IMR-90 (cell line): Measurements from ENCODE around the gene ARRB1. TPM values are rescaled to one million over a fixed set of nuclear protein-coding genes. Genes with fewer than 3 reads are reported as not detected.

Experiments
- ATAC-seq: fragments of 200-7000 bp; cut with Tn5 transposase; 2 replicates; pipeline ENCODE4 v1.9.1; 2020; ENCODE audit warnings: low read depth, mild to moderate bottlenecking, moderate library complexity
- BruUV-seq: library from RNA; stranded (reverse); fragments of 400-500 nt; replicated peaks from 2 replicates; lab custom pipeline; 2021; lab: Mats Ljungman, UMichigan
- CTCF ChIA-PET: fragments of 300-600 bp; formaldehyde crosslinking; extraction: SDS; loops from one replicate; lab custom pipeline; 2021; ENCODE audit warnings: antibody characterized with exemption; lab: Yijun Ruan, JAX
- POLR2A ChIA-PET: fragments of 300-600 bp; sonication (Branson Sonifier 250); formaldehyde crosslinking; loops from one replicate; lab custom pipeline; 2022; ENCODE audit warnings: antibody characterized with exemption; ENCODE audit not compliant: unreplicated experiment; lab: Charles Lee
- DNase-seq: peaks from one replicate; pipeline ENCODE4 v3.0.0; 2013
- H2AFZ ChIP-seq: replicated peaks from 2 replicates; pipeline ENCODE3; 2013; ENCODE audit warnings: low read length, mild to moderate bottlenecking; ENCODE audit not compliant: poor library complexity
- H2AK5ac ChIP-seq: 2 replicates; pipeline ENCODE4 v1.6.1; 2013; ENCODE audit warnings: low read depth, low read length, inconsistent platforms
- H2AK9ac ChIP-seq: replicated peaks from 2 replicates; pipeline ENCODE3; 2013; ENCODE audit warnings: mild to moderate bottlenecking, low read depth, low read length, moderate library complexity; ENCODE audit not compliant: poor library complexity
- H2BK120ac ChIP-seq: 2 replicates; pipeline ENCODE4 v1.6.1; 2013; ENCODE audit warnings: low read depth, low read length, inconsistent platforms
- H2BK15ac ChIP-seq: 3 replicates; pipeline ENCODE4 v1.6.1; 2013; ENCODE audit warnings: low read depth, low read length, inconsistent platforms
- H2BK20ac ChIP-seq: 2 replicates; pipeline ENCODE4 v1.6.1; 2013; ENCODE audit warnings: low read depth, mild to moderate bottlenecking, inconsistent platforms, low read length, moderate library complexity
- H2BK5ac ChIP-seq: 2 replicates; pipeline ENCODE4 v1.6.1; 2013; ENCODE audit warnings: mild to moderate bottlenecking, low read depth, low read length, inconsistent platforms; ENCODE audit not compliant: poor library complexity, severe bottlenecking
- H3K14ac ChIP-seq: replicated peaks from 2 replicates; pipeline ENCODE4 v1.6.1; 2013; ENCODE audit warnings: low read depth, low read length, inconsistent platforms
- H3K18ac ChIP-seq: 2 replicates; pipeline ENCODE4 v1.6.1; 2013; ENCODE audit warnings: low read depth, low read length, control low read depth
- H3K23ac ChIP-seq: 2 replicates; pipeline ENCODE4 v1.6.1; 2013; ENCODE audit warnings: low read depth, low read length, inconsistent platforms
- H3K27ac ChIP-seq: 2 replicates; pipeline ENCODE4 v1.5.1; 2013; ENCODE audit warnings: mild to moderate bottlenecking, control low read depth, low read length; ENCODE audit not compliant: insufficient read depth
- H3K27me3 ChIP-seq: 2 replicates; pipeline ENCODE4 v1.6.1; 2013; ENCODE audit warnings: low read length; ENCODE audit not compliant: control insufficient read depth, insufficient read depth
- H3K36me3 ChIP-seq: 2 replicates; pipeline ENCODE4 v1.6.1; 2013; ENCODE audit warnings: low read length, mixed read lengths; ENCODE audit not compliant: control insufficient read depth, insufficient read depth
- H3K4ac ChIP-seq: 2 replicates; pipeline ENCODE4 v1.6.1; 2013; ENCODE audit warnings: low read depth, low read length, inconsistent platforms
- H3K4me1 ChIP-seq: 2 replicates; pipeline ENCODE4 v1.6.1; 2013; ENCODE audit warnings: low read length, mixed read lengths; ENCODE audit not compliant: control insufficient read depth, insufficient read depth
- H3K4me2 ChIP-seq: 2 replicates; pipeline ENCODE4 v1.6.1; 2013; ENCODE audit warnings: low read depth, mild to moderate bottlenecking, control low read depth, low read length, moderate library complexity
- H3K4me3 ChIP-seq: 2 replicates; pipeline ENCODE4 v1.5.1; 2013; ENCODE audit warnings: low read depth, mild to moderate bottlenecking, control low read depth, low read length, moderate library complexity; ENCODE audit not compliant: insufficient read depth
- H3K56ac ChIP-seq: 2 replicates; pipeline ENCODE4 v1.6.1; 2013; ENCODE audit warnings: low read length, inconsistent platforms; ENCODE audit not compliant: insufficient read depth; ENCODE audit errors: extremely low read depth
- H3K79me1 ChIP-seq, 2 experiments: 2 replicates each; pipeline ENCODE4 v1.6.1; 2013; ENCODE audit warnings: low read length in 2 of 2, inconsistent platforms in 1 of 2, low read depth in 1 of 2
- H3K9ac ChIP-seq: 2 replicates; pipeline ENCODE4 v1.6.1; 2013; ENCODE audit warnings: low read depth, low read length, control low read depth
- H3K9me1 ChIP-seq: 2 replicates; pipeline ENCODE4 v1.6.1; 2013; ENCODE audit warnings: low read length, inconsistent platforms; ENCODE audit not compliant: insufficient read depth
- H3K9me3 ChIP-seq: 2 replicates; pipeline ENCODE4 v1.6.1; 2013; ENCODE audit warnings: low read length; ENCODE audit not compliant: control insufficient read depth, insufficient read depth
- H4K20me1 ChIP-seq: 2 replicates; pipeline ENCODE4 v1.6.1; 2013; ENCODE audit warnings: low read length, inconsistent platforms; ENCODE audit not compliant: insufficient read depth
- H4K5ac ChIP-seq: 2 replicates; pipeline ENCODE4 v1.6.1; 2013; ENCODE audit warnings: mild to moderate bottlenecking, low read depth, low read length, control low read depth
- H4K8ac ChIP-seq, 2 experiments: 2 replicates each; pipeline ENCODE4 v1.6.1; 2013; ENCODE audit warnings: low read depth in 2 of 2, low read length in 2 of 2, control low read depth in 1 of 2, inconsistent platforms in 1 of 2
- H4K91ac ChIP-seq: 2 replicates; pipeline ENCODE4 v1.6.1; 2013; ENCODE audit warnings: low read depth, low read length, inconsistent platforms; ENCODE audit not compliant: insufficient read depth
- CEBPB ChIP-seq: IDR thresholded peaks from 2 replicates; pipeline ENCODE4 v1.6.1; 2012; ENCODE audit warnings: low read depth, low read length, improper control_type of control experiment
- MAFK ChIP-seq: IDR thresholded peaks from 2 replicates; pipeline ENCODE4 v1.6.1; 2012; ENCODE audit warnings: low read depth, low read length, improper control_type of control experiment
- WGBS, 2 experiments: methylation state at CpG; one replicate each; pipeline versions ENCODE4 v1.1.5 to v1.1.7; 2013; ENCODE audit warnings: missing lambda C conversion rate in 2 of 2; ENCODE audit not compliant: insufficient read length in 1 of 2; ENCODE audit errors: extremely low coverage in 2 of 2; 5-methylcytosine and 5-hydroxymethylcytosine counted together
- dilution Hi-C: fragments of 300-500 bp; cut with HindIII; formaldehyde crosslinking; loops from one replicate; pipeline ENCODE4 v1.14.3; 2018; ENCODE audit warnings: low sequenced_read_pairs; ENCODE audit not compliant: unreplicated experiment
- in situ Hi-C: fragments of 300-500 bp; cut with MboI; formaldehyde crosslinking; loops from 3 replicates; pipeline ENCODE4 v1.14.3; 2019; ENCODE audit warnings: low sequenced_read_pairs, inconsistent platforms, mixed read lengths
- intact Hi-C: fragments of 100-400 bp; cut with micrococcal nuclease; formaldehyde crosslinking; loops from 2 replicates; pipeline ENCODE4 v1.10.0; 2022
- polyA plus RNA-seq, 3 experiments: library from polyadenylated mRNA; depleted of rRNA; stranded (reverse); fragments of >200 nt; gene quantifications; 2 replicates each; pipeline ENCODE4 v1.2.3, GENCODE V29; 2012; ENCODE audit warnings: low replicate concordance in 1 of 3
- total RNA-seq: library from RNA; depleted of rRNA; stranded (reverse); fragments of >200 nt; gene quantifications from 2 replicates; pipeline ENCODE4 v1.2.3, GENCODE V29; 2012

ARRB1 gene
- total and polyA plus RNA-seq, 2 of the 4 experiments (the other 2 are of a cell fraction): 11.0 to 17.4 TPM

DNA sequence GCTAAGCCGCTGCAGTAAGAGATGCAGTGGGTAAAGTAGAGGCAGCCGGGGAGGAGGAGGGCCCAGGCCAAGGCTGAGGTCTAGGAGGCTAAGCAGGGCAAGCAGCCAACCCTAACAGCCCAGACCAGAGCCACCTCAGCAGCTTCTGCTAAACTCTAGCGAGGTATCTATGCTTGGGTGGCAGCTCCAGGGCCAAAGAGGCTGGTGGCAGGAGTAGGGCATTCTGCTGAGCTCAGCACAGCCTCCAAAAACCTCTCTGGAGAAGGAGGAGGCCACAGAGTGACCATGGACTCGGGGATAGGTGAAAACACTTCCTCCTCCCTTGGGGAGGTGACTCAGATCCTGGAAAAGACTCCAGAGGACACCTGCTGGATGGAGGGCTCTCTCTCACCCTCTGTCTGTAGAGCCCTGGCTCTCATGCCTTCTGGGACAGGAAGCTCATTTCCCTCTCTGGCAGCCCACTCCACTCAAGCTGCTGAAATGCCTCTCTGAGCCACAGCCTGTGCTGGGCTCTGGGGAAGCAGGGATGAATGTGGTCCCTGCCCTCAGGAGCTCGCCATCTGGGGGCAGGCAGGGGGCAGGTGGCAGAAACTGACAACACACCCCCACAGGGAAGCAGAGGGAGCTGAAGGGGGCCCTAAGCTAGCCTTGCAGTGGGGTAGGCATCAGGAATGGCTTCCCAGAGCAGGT is 127.4 kb downstream of the ARRB1 start:
- H3K79me1 ChIP-seq: no peaks in the 10 kb centered on the region
- WGBS, 2 experiments: no CpG with 5 or more reads among the region's 5 CpGs
- dilution Hi-C loops: no loop called here
- H2AK5ac ChIP-seq: no peak overlapping the region
- BruUV-seq: no TSS peak
- no peak overlapping the region for H3K9ac ChIP-seq
- H3K36me3 ChIP-seq: no peaks in the 10 kb centered on the region
- no peaks in the 10 kb centered on the region for H3K4me1 ChIP-seq
- CTCF ChIA-PET: interaction anchor here (1.3 kb wide), 1 partner anchor 18 kb away, joined by 3 read pairs; no protein-coding TSS in a partner anchor
- no peak overlapping the region for H2BK5ac ChIP-seq
- intact Hi-C loops: no loop called here
- no peak overlapping the region for H2BK120ac ChIP-seq
- in situ Hi-C loops: no loop called here
- no peak overlapping the region for H3K4ac ChIP-seq
- no peak overlapping the region for H4K5ac ChIP-seq
- H3K14ac ChIP-seq: no peak overlapping the region
- no peak overlapping the region for H2AFZ ChIP-seq
- TF ChIP-seq CEBPB (no peak), MAFK (peak; percentile 19; the same call in 1 of the 2 replicates)
- ATAC-seq: no peak
- no peaks in the 10 kb centered on the region for H3K9me1 ChIP-seq
- H3K18ac ChIP-seq: no peak overlapping the region
- no peak overlapping the region for H3K4me3 ChIP-seq
- H3K56ac ChIP-seq: no peak overlapping the region
- DNase-seq: no peak
- no peak overlapping the region for H2BK15ac ChIP-seq
- no peaks in the 10 kb centered on the region for H3K9me3 ChIP-seq
- POLR2A ChIA-PET: no interaction called here
- no peak overlapping the region for H2BK20ac ChIP-seq
- no peak overlapping the region for H3K4me2 ChIP-seq
- H2AK9ac ChIP-seq: no peak overlapping the region
- no peak overlapping the region for H4K8ac ChIP-seq
- peaks cover 27% of the 10 kb centered on the region for H3K27me3 ChIP-seq
- H3K27ac ChIP-seq: no peak overlapping the region
- no peaks in the 10 kb centered on the region for H4K20me1 ChIP-seq
- no peak overlapping the region for H3K23ac ChIP-seq
- H4K91ac ChIP-seq: no peak overlapping the region
